ENCODE results near the gene ZNF211. TPM values are rescaled to one million over a fixed set of nuclear protein-coding genes. Genes with fewer than 3 reads are reported as not detected.

Gene ZNF211
- polyA plus RNA-seq, 1 donor (not counting 4 experiments of a cell fraction or from before 2014, with no cell fraction given) = 15.5 TPM

DNA sequence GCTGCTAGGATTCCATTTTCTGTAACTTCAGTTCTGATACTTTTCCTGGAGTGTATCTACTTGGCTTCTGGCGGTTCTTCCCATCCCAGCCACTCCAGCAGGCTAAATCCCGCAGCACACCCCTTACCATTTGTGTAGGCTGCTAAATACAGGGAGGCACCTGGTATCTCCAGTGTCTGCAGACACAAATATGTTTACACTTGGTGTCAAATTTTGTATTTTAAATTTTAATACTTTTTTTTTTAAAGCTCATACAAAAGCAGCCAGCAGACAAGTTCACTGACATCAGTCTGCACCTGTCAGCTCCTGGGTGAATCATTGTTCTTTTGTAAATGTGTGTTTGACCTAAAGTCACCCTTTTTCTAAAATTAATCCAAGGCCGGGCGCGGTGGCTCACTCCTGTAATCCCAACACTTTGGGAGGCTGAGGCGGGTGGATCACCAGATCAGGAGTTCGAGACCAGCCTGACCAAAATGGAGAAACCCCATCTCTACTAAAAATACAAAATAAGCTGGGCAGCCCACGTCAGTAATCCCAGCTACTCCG lies 32.4 kb downstream of the ZNF211 start:
- H3K27me3 ChIP-seq (ENCODE audit: control insufficient read depth, extremely low read depth, insufficient read depth, low read length) = no peaks in the 10 kb centered on the region
- no peaks in the 10 kb centered on the region for H3K9me1 ChIP-seq (ENCODE audit: control insufficient read depth, extremely low read depth, insufficient read depth, low read length)
- no peak overlapping the region for H3K9ac ChIP-seq (ENCODE audit: control insufficient read depth, extremely low read depth, insufficient read depth, low read length)
- H3K9me3 ChIP-seq (ENCODE audit: control insufficient read depth, low read depth, low read length) = no peaks in the 10 kb centered on the region
- DNase-seq (ENCODE audit: low read depth, low spot score) (no peak), FAIRE-seq (no peak)
- no peak overlapping the region for H3K4me3 ChIP-seq (ENCODE audit: control insufficient read depth in 2 of 3, extremely low read depth in 1 of 3, insufficient read depth in 2 of 3, low read depth in 1 of 3, low read length in 3 of 3)
- H3K27ac ChIP-seq (ENCODE audit: control insufficient read depth, insufficient read depth, low read length) = no peak overlapping the region
- dilution Hi-C loops (cut with MboI; ENCODE audit: extremely low pct_ligation_motif_present, low sequenced_read_pairs) = no loop called here
- no peaks in the 10 kb centered on the region for H3K79me2 ChIP-seq (ENCODE audit: control insufficient read depth, insufficient read depth, low read length)
- peaks cover 4% of the 10 kb centered on the region for H3K4me1 ChIP-seq (ENCODE audit: control insufficient read depth, extremely low read depth, insufficient read depth, low read length)
- H3K4me2 ChIP-seq (ENCODE audit: control insufficient read depth, extremely low read depth, insufficient read depth, low read depth, low read length) = no peak overlapping the region
- TF ChIP-seq, protein P1, sequence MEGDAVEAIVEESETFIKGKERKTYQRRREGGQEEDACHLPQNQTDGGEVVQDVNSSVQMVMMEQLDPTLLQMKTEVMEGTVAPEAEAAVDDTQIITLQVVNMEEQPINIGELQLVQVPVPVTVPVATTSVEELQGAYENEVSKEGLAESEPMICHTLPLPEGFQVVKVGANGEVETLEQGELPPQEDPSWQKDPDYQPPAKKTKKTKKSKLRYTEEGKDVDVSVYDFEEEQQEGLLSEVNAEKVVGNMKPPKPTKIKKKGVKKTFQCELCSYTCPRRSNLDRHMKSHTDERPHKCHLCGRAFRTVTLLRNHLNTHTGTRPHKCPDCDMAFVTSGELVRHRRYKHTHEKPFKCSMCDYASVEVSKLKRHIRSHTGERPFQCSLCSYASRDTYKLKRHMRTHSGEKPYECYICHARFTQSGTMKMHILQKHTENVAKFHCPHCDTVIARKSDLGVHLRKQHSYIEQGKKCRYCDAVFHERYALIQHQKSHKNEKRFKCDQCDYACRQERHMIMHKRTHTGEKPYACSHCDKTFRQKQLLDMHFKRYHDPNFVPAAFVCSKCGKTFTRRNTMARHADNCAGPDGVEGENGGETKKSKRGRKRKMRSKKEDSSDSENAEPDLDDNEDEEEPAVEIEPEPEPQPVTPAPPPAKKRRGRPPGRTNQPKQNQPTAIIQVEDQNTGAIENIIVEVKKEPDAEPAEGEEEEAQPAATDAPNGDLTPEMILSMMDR (optimal IDR thresholded peaks at IDR 0.05 in 1 of 3, IDR thresholded peaks at IDR 0.05 in 1 of 3, conservative IDR thresholded peaks at IDR 0.05 in 1 of 3; ENCODE audit: extremely low read depth in 1 of 3, insufficient read depth in 2 of 3, low read length in 3 of 3) = no peak
- no peak for TF ChIP-seq EZH2 (IDR thresholded peaks at IDR 0.05; ENCODE audit: low read length)
- no peak overlapping the region for H2AFZ ChIP-seq (ENCODE audit: control insufficient read depth, low read length)
- H3K36me3 ChIP-seq (ENCODE audit: control insufficient read depth in 2 of 2, extremely low read depth in 1 of 2, insufficient read depth in 2 of 2, low read length in 2 of 2) = no peaks in the 10 kb centered on the region
- no peaks in the 10 kb centered on the region for H4K20me1 ChIP-seq (ENCODE audit: control insufficient read depth, extremely low read depth, insufficient read depth, low read length)

DNA sequence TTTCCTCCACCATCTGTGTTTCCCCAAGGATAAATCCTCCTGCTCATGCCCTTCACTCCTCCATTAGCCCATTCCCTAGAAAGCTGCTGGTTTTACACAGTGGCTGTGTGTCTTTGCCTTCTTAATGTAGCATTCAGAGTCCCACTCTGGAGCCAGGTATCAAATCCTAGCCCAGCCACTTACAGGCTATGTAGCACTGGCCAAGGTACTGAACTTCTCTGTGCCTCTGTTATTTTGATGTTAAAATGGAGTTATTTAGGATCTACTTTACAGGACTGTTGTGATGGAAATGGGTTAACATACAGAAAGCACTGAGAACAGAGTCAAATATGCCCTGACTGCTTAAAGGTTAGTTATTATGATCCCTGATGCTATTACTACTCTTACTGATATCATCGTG lies 34.3 kb downstream of the ZNF211 start:
- Histone ChIP-seq H3K9me1 (ENCODE audit: control insufficient read depth, extremely low read depth, insufficient read depth, low read length) (no peaks in the 10 kb centered on the region), H3K9ac (ENCODE audit: control insufficient read depth, extremely low read depth, insufficient read depth, low read length) (no peak overlapping the region), H3K4me1 (ENCODE audit: control insufficient read depth, extremely low read depth, insufficient read depth, low read length) (peaks cover 4% of the 10 kb centered on the region), H3K27ac (ENCODE audit: control insufficient read depth, insufficient read depth, low read length) (no peak overlapping the region), H3K4me2 (ENCODE audit: control insufficient read depth, extremely low read depth, insufficient read depth, low read depth, low read length) (no peak overlapping the region), H3K4me3 (ENCODE audit: control insufficient read depth in 2 of 3, extremely low read depth in 1 of 3, insufficient read depth in 2 of 3, low read depth in 1 of 3, low read length in 3 of 3) (no peak overlapping the region), H3K36me3 (ENCODE audit: control insufficient read depth in 2 of 2, extremely low read depth in 1 of 2, insufficient read depth in 2 of 2, low read length in 2 of 2) (no peaks in the 10 kb centered on the region), H4K20me1 (ENCODE audit: control insufficient read depth, extremely low read depth, insufficient read depth, low read length) (no peaks in the 10 kb centered on the region), H3K9me3 (ENCODE audit: control insufficient read depth, low read depth, low read length) (no peaks in the 10 kb centered on the region), H3K79me2 (ENCODE audit: control insufficient read depth, insufficient read depth, low read length) (no peaks in the 10 kb centered on the region), H3K27me3 (ENCODE audit: control insufficient read depth, extremely low read depth, insufficient read depth, low read length) (no peaks in the 10 kb centered on the region), H2AFZ (ENCODE audit: control insufficient read depth, low read length) (no peak overlapping the region)
- dilution Hi-C loops (cut with MboI; ENCODE audit: extremely low pct_ligation_motif_present, low sequenced_read_pairs) = no loop called here
- TF ChIP-seq, protein P1 (optimal IDR thresholded peaks at IDR 0.05 in 1 of 3, IDR thresholded peaks at IDR 0.05 in 1 of 3, conservative IDR thresholded peaks at IDR 0.05 in 1 of 3; ENCODE audit: extremely low read depth in 1 of 3, insufficient read depth in 2 of 3, low read length in 3 of 3) = no peak
- TF ChIP-seq EZH2 (IDR thresholded peaks at IDR 0.05; ENCODE audit: low read length) = no peak
- no peak for FAIRE-seq
- DNase-seq (ENCODE audit: low read depth, low spot score) = no peak
